Measurements from ENCODE around the gene HIVEP2.

HIVEP2 gene

GRCh38 chr6:142845624-142846458 lies 99.1 kb downstream of the HIVEP2 start:
- Histone ChIP-seq H3K9ac (ENCODE audit: low read length) (peak overlapping the region; percentile 43), H3K4me1 (ENCODE audit: control insufficient read depth, insufficient read depth, low read length) (peaks cover 73% of the 10 kb centered on the region), H3K9me3 (ENCODE audit: control insufficient read depth, low read length) (no peaks in the 10 kb centered on the region), H3K36me3 (ENCODE audit: control insufficient read depth, insufficient read depth, low read length, severe bottlenecking) (no peaks in the 10 kb centered on the region), H3K27me3 (replicated peaks; ENCODE audit: control insufficient read depth, insufficient read depth, low read length) (no peaks in the 10 kb centered on the region), H3K4me3 (ENCODE audit: low read length) (peak overlapping the region; percentile 75)
- DNase-seq (ENCODE audit: low read depth) = peak; percentile 93

GRCh38 chr6:142845143-142845571 lies 99.8 kb downstream of the HIVEP2 start:
- Histone ChIP-seq H3K4me1 (ENCODE audit: control insufficient read depth, insufficient read depth, low read length) (peaks cover 66% of the 10 kb centered on the region), H3K27me3 (replicated peaks; ENCODE audit: control insufficient read depth, insufficient read depth, low read length) (no peaks in the 10 kb centered on the region), H3K9ac (ENCODE audit: low read length) (peak overlapping the region; percentile 43)

GRCh38 chr6:142844065-142844755 lies 100.8 kb downstream of the HIVEP2 start:
- no peaks in the 10 kb centered on the region for H3K9me3 ChIP-seq (ENCODE audit: control insufficient read depth, low read length)
- DNase-seq (ENCODE audit: low read depth) = peak; percentile 86
- no peaks in the 10 kb centered on the region for H3K36me3 ChIP-seq (ENCODE audit: control insufficient read depth, insufficient read depth, low read length, severe bottlenecking)
- H3K4me3 ChIP-seq (ENCODE audit: low read length) = no peak overlapping the region
- H3K27me3 ChIP-seq (replicated peaks; ENCODE audit: control insufficient read depth, insufficient read depth, low read length) = no peaks in the 10 kb centered on the region
- no peak overlapping the region for H3K9ac ChIP-seq (ENCODE audit: low read length)
- H3K4me1 ChIP-seq (ENCODE audit: control insufficient read depth, insufficient read depth, low read length) = peaks cover 60% of the 10 kb centered on the region

More at GRCh38 chr6:142845143-142845571, 99.8 kb downstream of the HIVEP2 start:
- H3K36me3 ChIP-seq (ENCODE audit: control insufficient read depth, insufficient read depth, low read length, severe bottlenecking) = no peaks in the 10 kb centered on the region
- H3K9me3 ChIP-seq (ENCODE audit: control insufficient read depth, low read length) = no peaks in the 10 kb centered on the region
- DNase-seq (ENCODE audit: low read depth) = peak; percentile 36
- peak overlapping the region; percentile 75 for H3K4me3 ChIP-seq (ENCODE audit: low read length)

GRCh38 chr6:142843361-142843760 lies 101.6 kb downstream of the HIVEP2 start:
- Histone ChIP-seq H3K27me3 (replicated peaks; ENCODE audit: control insufficient read depth, insufficient read depth, low read length) (no peaks in the 10 kb centered on the region), H3K4me3 (ENCODE audit: low read length) (no peak overlapping the region), H3K36me3 (ENCODE audit: control insufficient read depth, insufficient read depth, low read length, severe bottlenecking) (no peaks in the 10 kb centered on the region), H3K9ac (ENCODE audit: low read length) (no peak overlapping the region), H3K4me1 (ENCODE audit: control insufficient read depth, insufficient read depth, low read length) (peaks cover 58% of the 10 kb centered on the region), H3K9me3 (ENCODE audit: control insufficient read depth, low read length) (no peaks in the 10 kb centered on the region)
- DNase-seq (ENCODE audit: low read depth) = peak; percentile 11

DNA sequence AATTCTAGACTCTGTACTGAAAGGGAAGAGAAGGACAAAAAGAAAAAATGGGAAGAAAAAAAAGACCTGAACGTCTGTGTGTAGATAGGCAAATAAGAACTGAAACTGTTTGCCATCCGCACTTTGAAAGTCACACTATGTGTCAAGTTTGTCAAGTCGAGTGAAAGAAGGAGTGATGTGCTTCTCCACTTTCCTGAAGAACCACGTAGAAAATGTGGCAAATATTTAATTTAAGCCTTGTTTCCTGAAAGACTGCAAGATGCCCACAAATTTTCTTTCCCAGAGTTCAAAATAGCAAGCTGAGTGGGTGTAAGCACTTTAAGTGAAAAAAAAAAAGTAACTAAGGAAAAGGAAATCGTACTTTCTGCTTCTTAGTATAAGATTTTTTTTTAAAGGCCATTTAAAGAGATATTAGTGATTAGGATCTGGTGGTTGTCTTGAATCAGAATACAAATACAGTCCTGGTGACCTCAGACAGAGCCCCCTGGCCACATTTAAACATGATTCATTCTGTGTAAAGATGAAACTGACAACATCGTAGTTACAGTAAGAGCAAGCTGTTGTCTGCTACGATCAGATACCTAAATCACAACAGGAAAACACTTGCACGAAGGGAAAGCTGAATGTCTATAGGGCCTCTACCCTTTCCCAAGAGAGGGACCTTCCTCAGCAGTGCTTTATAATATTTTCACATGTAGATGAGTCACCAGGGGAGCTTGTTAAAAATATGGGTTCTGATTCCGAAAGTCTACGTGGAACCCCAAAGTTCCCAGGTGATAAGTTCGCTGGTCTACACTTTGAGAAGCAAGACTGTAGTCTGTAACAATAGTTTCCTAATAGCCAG lies 102.3 kb downstream of the HIVEP2 start:
- Histone ChIP-seq H3K9me3 (ENCODE audit: control insufficient read depth, low read length) (no peaks in the 10 kb centered on the region), H3K9ac (ENCODE audit: low read length) (peak overlapping the region; percentile 65), H3K4me3 (ENCODE audit: low read length) (peak overlapping the region; percentile 70), H3K36me3 (ENCODE audit: control insufficient read depth, insufficient read depth, low read length, severe bottlenecking) (no peaks in the 10 kb centered on the region), H3K4me1 (ENCODE audit: control insufficient read depth, insufficient read depth, low read length) (peaks cover 56% of the 10 kb centered on the region), H3K27me3 (replicated peaks; ENCODE audit: control insufficient read depth, insufficient read depth, low read length) (no peaks in the 10 kb centered on the region)
- peak; percentile 60 for DNase-seq (ENCODE audit: low read depth)

DNA sequence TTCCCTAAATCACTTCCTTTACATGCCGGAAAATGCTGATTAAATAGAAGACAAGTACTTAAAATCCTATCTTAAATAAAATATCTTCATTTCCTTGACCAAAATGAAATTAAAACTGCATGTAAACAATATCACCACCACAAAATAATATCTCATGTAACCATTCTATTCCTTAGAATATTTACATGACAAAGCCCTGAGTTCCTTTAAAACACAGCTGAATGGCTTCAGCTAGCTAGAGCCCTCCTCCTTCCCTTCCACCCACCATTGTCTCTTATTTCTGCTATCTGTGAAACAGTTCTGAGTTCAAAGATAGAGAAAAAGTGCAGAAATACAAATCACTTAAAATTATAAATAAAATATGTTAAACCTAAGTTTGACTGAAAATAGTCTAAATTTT lies 103.1 kb downstream of the HIVEP2 start:
- DNase-seq (ENCODE audit: low read depth) = peak; percentile 15
- peak overlapping the region; percentile 70 for H3K4me3 ChIP-seq (ENCODE audit: low read length)
- H3K9ac ChIP-seq (ENCODE audit: low read length) = peak overlapping the region; percentile 65
- H3K27me3 ChIP-seq (replicated peaks; ENCODE audit: control insufficient read depth, insufficient read depth, low read length) = no peaks in the 10 kb centered on the region
- peaks cover 56% of the 10 kb centered on the region for H3K4me1 ChIP-seq (ENCODE audit: control insufficient read depth, insufficient read depth, low read length)
- H3K36me3 ChIP-seq (ENCODE audit: control insufficient read depth, insufficient read depth, low read length, severe bottlenecking) = no peaks in the 10 kb centered on the region
- no peaks in the 10 kb centered on the region for H3K9me3 ChIP-seq (ENCODE audit: control insufficient read depth, low read length)

DNA sequence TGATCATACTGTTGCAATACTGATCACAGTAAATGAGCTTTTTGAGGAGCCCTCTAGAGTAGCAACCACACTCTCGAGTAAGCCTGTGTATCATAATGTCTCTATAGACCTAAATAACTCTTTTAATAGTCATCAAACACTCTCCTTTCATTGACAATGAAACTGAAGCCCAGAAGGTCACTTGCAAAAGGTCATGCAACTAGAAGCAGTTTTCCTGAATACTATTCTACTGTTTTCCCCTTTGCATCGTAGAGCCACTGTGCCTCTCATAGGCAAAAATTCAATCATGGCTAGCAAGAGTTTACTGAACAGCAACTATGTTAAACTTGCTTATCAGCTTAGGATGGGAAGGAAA lies 105.3 kb downstream of the HIVEP2 start:
- peaks cover 34% of the 10 kb centered on the region for H3K4me1 ChIP-seq (ENCODE audit: control insufficient read depth, insufficient read depth, low read length)
- no peak overlapping the region for H3K4me3 ChIP-seq (ENCODE audit: low read length)
- no peak for DNase-seq (ENCODE audit: low read depth)
- no peaks in the 10 kb centered on the region for H3K9me3 ChIP-seq (ENCODE audit: control insufficient read depth, low read length)
- no peak overlapping the region for H3K9ac ChIP-seq (ENCODE audit: low read length)
- H3K36me3 ChIP-seq (ENCODE audit: control insufficient read depth, insufficient read depth, low read length, severe bottlenecking) = no peaks in the 10 kb centered on the region
- H3K27me3 ChIP-seq (replicated peaks; ENCODE audit: control insufficient read depth, insufficient read depth, low read length) = no peaks in the 10 kb centered on the region

DNA sequence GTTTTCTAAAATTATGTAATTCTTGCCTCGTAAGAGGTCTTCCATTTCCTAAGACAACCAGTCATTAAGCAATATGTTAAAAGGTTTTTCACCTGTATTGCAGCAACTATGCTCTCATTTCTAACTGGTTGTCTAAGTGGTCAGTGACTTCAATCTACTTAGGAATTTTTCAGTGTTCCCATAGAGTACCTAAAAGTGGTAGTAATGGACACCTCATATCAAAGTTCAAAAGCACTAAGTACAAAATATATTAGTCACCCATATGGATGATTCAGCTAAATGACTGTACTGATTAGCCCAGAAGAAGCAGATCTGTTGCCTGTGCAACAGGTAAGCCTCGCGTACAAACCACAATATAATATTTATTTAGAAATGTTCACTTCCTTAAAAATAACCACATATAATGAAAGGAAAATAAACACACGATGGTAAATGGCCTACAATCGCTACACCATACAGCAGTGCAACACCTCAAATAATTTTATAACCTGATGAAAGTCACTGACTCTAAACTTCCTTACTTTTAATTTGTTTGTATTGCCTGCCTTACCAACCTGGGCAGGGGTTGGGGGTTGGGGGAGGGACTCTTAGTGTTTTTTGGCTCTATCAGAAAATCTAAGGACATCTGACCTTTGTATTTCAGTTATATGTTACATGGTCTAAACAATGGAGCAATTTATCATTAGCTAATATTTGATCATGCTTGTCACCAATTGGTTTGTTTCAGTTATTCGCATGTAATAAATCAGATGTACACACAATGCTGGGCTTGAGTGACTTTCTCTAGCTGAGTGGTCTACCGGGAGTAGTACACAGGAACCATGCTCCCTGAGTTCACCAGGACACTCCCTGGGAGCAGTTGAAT lies 105.9 kb downstream of the HIVEP2 start:
- no peak overlapping the region for H3K9ac ChIP-seq (ENCODE audit: low read length)
- no peaks in the 10 kb centered on the region for H3K9me3 ChIP-seq (ENCODE audit: control insufficient read depth, low read length)
- H3K36me3 ChIP-seq (ENCODE audit: control insufficient read depth, insufficient read depth, low read length, severe bottlenecking) = no peaks in the 10 kb centered on the region
- H3K4me3 ChIP-seq (ENCODE audit: low read length) = no peak overlapping the region
- DNase-seq (ENCODE audit: low read depth) = no peak
- no peaks in the 10 kb centered on the region for H3K27me3 ChIP-seq (replicated peaks; ENCODE audit: control insufficient read depth, insufficient read depth, low read length)
- H3K4me1 ChIP-seq (ENCODE audit: control insufficient read depth, insufficient read depth, low read length) = peaks cover 31% of the 10 kb centered on the region

DNA sequence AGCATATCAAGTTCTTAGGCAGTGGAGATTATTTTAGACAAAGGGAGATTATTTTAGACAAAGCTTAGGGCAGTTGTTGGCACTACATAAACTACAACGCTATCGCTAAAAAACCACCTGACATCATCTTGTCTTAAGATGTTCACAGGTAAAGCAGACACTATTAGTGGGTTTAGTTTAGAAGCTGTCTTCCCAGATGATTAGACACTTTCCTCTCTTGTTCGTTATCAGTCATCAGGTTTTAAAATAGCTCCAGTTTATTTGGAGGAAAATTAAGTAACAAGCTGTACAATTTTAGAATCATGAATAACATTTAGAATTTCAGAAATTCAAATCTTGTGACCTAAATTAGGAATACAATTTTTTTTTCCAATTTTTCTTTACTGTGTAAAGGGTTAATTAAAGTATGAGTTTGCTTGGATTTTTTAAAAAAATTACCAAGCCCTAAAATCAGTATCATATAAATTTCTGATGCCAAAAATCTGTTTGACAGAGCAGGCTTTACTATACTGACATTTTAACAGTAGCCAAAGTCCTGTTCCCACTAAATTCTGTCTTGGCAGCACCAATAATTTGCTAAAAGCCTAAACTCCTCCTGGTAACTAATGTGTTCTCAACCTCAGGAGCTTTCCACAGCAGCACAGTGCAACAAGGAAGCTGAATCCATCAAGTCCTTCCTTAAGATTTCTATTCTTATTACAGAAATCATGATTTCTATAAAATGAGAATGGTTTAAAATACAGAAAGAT lies 109.0 kb downstream of the HIVEP2 start:
- Histone ChIP-seq H3K36me3 (ENCODE audit: control insufficient read depth, insufficient read depth, low read length, severe bottlenecking) (no peaks in the 10 kb centered on the region), H3K4me1 (ENCODE audit: control insufficient read depth, insufficient read depth, low read length) (peaks cover 24% of the 10 kb centered on the region), H3K4me3 (ENCODE audit: low read length) (no peak overlapping the region), H3K9me3 (ENCODE audit: control insufficient read depth, low read length) (no peaks in the 10 kb centered on the region), H3K9ac (ENCODE audit: low read length) (no peak overlapping the region), H3K27me3 (replicated peaks; ENCODE audit: control insufficient read depth, insufficient read depth, low read length) (no peaks in the 10 kb centered on the region)
- no peak for DNase-seq (ENCODE audit: low read depth)

GRCh38 chr6:142834853-142835252 lies 110.1 kb downstream of the HIVEP2 start:
- H3K4me3 ChIP-seq (ENCODE audit: low read length) = no peak overlapping the region
- no peaks in the 10 kb centered on the region for H3K36me3 ChIP-seq (ENCODE audit: control insufficient read depth, insufficient read depth, low read length, severe bottlenecking)
- DNase-seq (ENCODE audit: low read depth) = no peak
- peaks cover 33% of the 10 kb centered on the region for H3K4me1 ChIP-seq (ENCODE audit: control insufficient read depth, insufficient read depth, low read length)
- H3K9ac ChIP-seq (ENCODE audit: low read length) = no peak overlapping the region
- H3K27me3 ChIP-seq (replicated peaks; ENCODE audit: control insufficient read depth, insufficient read depth, low read length) = no peaks in the 10 kb centered on the region
- H3K9me3 ChIP-seq (ENCODE audit: control insufficient read depth, low read length) = no peaks in the 10 kb centered on the region
